Transverse colon (tissue), 4 donors: ENCODE data around the gene NPAS3. TPM values are rescaled to one million over a fixed set of nuclear protein-coding genes. Genes with fewer than 3 reads are reported as not detected.

Experiments used
- DNase-seq: peaks from one replicate; pipeline ENCODE4 v3.0.0-alpha.2; 2019
- H3K27ac ChIP-seq, 4 donors: fragments of 200-600 bp; sonication (generic); 2 replicates each; pipeline ENCODE4 v1.5.1; 2016 to 2018; ENCODE audit warnings: inconsistent platforms in 4 of 4
- H3K27me3 ChIP-seq: fragments of 200-600 bp; sonication (generic); 2 replicates; pipeline ENCODE4 v1.5.1; 2017; ENCODE audit warnings: inconsistent platforms
- H3K36me3 ChIP-seq, 4 donors: fragments of 200-600 bp; sonication (generic); 2 replicates each; pipeline ENCODE4 v1.5.1; 2017 to 2019; ENCODE audit warnings: inconsistent platforms in 4 of 4
- H3K4me1 ChIP-seq, 4 donors: fragments of 200-600 bp; sonication (generic); 2 replicates each; pipeline ENCODE4 v1.5.1; 2017 to 2020; ENCODE audit warnings: inconsistent platforms in 4 of 4
- H3K4me3 ChIP-seq, 4 donors: fragments of 200-600 bp; sonication (generic); 1 replicate in 1 of 4; 2 replicates in 3 of 4; pipeline versions ENCODE4 v1.5.1 to v1.6.1; 2017 to 2019; ENCODE audit warnings: inconsistent platforms in 4 of 4
- H3K9me3 ChIP-seq, 2 donors: fragments of 200-600 bp; sonication (generic); 2 replicates each; pipeline ENCODE4 v1.5.1; 2017 to 2019; ENCODE audit warnings: inconsistent platforms in 2 of 2
- EP300 ChIP-seq: sonication (generic); formaldehyde crosslinking; IDR thresholded peaks from one replicate; pipeline ENCODE4 v1.6.1; 2017; ENCODE audit warnings: antibody characterized with exemption, low read depth
- POLR2A ChIP-seq: fragments of 450-650 bp; IDR thresholded peaks from one replicate; pipeline ENCODE4 v1.6.1; 2016; ENCODE audit warnings: antibody characterized with exemption, mild to moderate bottlenecking, moderate library complexity
- POLR2AphosphoS5 ChIP-seq, 3 donors: sonication (generic); formaldehyde crosslinking; IDR thresholded peaks; one replicate each; pipeline ENCODE4 v1.6.1; 2016; ENCODE audit warnings: antibody characterized with exemption in 3 of 3
- WGBS, 2 donors: methylation state at CpG; one replicate each; pipeline ENCODE4 v1.1.5; 2018; ENCODE audit warnings: low coverage in 1 of 2; 5-methylcytosine and 5-hydroxymethylcytosine counted together
- in situ Hi-C, 4 donors: fragments of 200-750 bp; cut with MboI; loops; one replicate each; pipeline versions ENCODE4 v1.15.0 to v1.15.1; 2017; ENCODE audit warnings: low sequenced_read_pairs in 3 of 4, low pct_ligation_motif_present in 1 of 4, low pct_unique_long_range_greater_than_20kb in 1 of 4
- intact Hi-C: fragments of 100-400 bp; cut with DNase I; formaldehyde crosslinking; loops from one replicate; pipeline ENCODE4 v1.15.1; 2023; ENCODE audit warnings: low total_unique reads
- total RNA-seq, 4 donors: library from RNA; depleted of rRNA; stranded (reverse); fragments of >200 nt; gene quantifications; one replicate each; pipeline ENCODE4 v1.1.0, GENCODE V29; 2016
- TF ChIP-seq, protein P1 (sequence below), 5 experiments: fragments of 200-600 bp in 3 of 5; fragments of 450-650 bp in 2 of 5; sonication (generic) in 3 of 5; IDR thresholded peaks; 1 replicate in 2 of 5; 2 replicates in 3 of 5; pipeline ENCODE4 v1.5.1; 2016 to 2017; ENCODE audit warnings: antibody characterized with exemption in 5 of 5, inconsistent platforms in 3 of 5, mild to moderate bottlenecking in 2 of 5, moderate library complexity in 1 of 5

Gene NPAS3
- total RNA-seq, 4 donors from 2014 or later: 0.96 to 6.4 (median 1.8) TPM

GRCh38 chr14:33850826-33851225, 912.1 kb downstream of the NPAS3 start:
- H3K4me1 ChIP-seq: no peaks in the 10 kb centered on the region
- no peak overlapping the region for H3K27ac ChIP-seq
- no peak overlapping the region for H3K4me3 ChIP-seq
- 82 to 95% methylated on average over 6 to 7 of the region's 7 CpGs for WGBS, 2 donors
- in situ Hi-C loops (no loop called here), intact Hi-C loops (no loop called here)
- no peak for DNase-seq
- no peak for TF ChIP-seq POLR2AphosphoS5 (IDR thresholded peaks at IDR 0.05)
- TF ChIP-seq, protein P1, sequence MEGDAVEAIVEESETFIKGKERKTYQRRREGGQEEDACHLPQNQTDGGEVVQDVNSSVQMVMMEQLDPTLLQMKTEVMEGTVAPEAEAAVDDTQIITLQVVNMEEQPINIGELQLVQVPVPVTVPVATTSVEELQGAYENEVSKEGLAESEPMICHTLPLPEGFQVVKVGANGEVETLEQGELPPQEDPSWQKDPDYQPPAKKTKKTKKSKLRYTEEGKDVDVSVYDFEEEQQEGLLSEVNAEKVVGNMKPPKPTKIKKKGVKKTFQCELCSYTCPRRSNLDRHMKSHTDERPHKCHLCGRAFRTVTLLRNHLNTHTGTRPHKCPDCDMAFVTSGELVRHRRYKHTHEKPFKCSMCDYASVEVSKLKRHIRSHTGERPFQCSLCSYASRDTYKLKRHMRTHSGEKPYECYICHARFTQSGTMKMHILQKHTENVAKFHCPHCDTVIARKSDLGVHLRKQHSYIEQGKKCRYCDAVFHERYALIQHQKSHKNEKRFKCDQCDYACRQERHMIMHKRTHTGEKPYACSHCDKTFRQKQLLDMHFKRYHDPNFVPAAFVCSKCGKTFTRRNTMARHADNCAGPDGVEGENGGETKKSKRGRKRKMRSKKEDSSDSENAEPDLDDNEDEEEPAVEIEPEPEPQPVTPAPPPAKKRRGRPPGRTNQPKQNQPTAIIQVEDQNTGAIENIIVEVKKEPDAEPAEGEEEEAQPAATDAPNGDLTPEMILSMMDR (IDR thresholded peaks at IDR 0.05): no peak
- TF ChIP-seq POLR2A: no peak
- no peak for TF ChIP-seq EP300
- H3K36me3 ChIP-seq: no peaks in the 10 kb centered on the region
- no peaks in the 10 kb centered on the region for H3K9me3 ChIP-seq
- H3K27me3 ChIP-seq: no peaks in the 10 kb centered on the region

DNA sequence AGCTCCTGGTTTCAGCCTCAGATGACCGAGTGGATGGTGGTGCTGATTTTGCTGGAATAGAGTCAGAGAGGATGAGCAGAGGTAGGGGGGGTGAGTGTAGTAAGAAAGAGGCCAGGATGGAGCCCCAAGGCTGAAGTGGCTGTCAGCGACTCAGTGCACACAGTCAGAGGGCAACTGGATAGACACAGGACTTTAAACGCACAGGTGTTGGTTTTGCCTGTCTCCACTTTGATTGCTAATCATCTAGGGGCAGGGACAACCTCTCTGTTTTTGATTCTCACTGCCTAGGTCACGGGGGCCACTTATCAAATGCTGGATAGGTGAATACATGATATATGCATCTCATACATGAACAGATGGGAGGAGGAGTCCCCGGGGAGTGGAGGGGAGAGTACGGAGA, 912.7 kb downstream of the NPAS3 start:
- Histone ChIP-seq H3K9me3 (no peaks in the 10 kb centered on the region), H3K4me3 (no peak overlapping the region), H3K27me3 (no peaks in the 10 kb centered on the region), H3K27ac (no peak overlapping the region), H3K36me3 (no peaks in the 10 kb centered on the region), H3K4me1 (no peaks in the 10 kb centered on the region)
- no peak for DNase-seq
- intact Hi-C loops (no loop called here), in situ Hi-C loops (no loop called here)
- 75 to 88% methylated on average over 2 to 6 of the region's 6 CpGs for WGBS, 2 donors
- TF ChIP-seq POLR2AphosphoS5 (IDR thresholded peaks at IDR 0.05) (no peak), EP300 (no peak), POLR2A (no peak)
- TF ChIP-seq, protein P1 (IDR thresholded peaks at IDR 0.05): no peak

GRCh38 chr14:33851931-33852330, 913.3 kb downstream of the NPAS3 start:
- H3K27me3 ChIP-seq: no peaks in the 10 kb centered on the region
- no peaks in the 10 kb centered on the region for H3K4me1 ChIP-seq
- DNase-seq: no peak
- H3K27ac ChIP-seq: no peak overlapping the region
- intact Hi-C loops: no loop called here
- H3K4me3 ChIP-seq: no peak overlapping the region
- no peaks in the 10 kb centered on the region for H3K36me3 ChIP-seq
- 73 to 82% methylated on average over 5 of the region's 5 CpGs for WGBS, 2 donors
- TF ChIP-seq EP300: no peak
- TF ChIP-seq, protein P1 (IDR thresholded peaks at IDR 0.05): no peak
- no peak for TF ChIP-seq POLR2AphosphoS5 (IDR thresholded peaks at IDR 0.05)
- in situ Hi-C loops: no loop called here
- H3K9me3 ChIP-seq: no peaks in the 10 kb centered on the region
